HCT116 (cell line): ENCODE measurements around the gene ANKRD62.

ENCODE experiments used
- CEBPB ChIP-seq: IDR thresholded peaks from 2 replicates; pipeline ENCODE4 v1.6.1; 2012; ENCODE audit warnings: low read depth
- EGR1 ChIP-seq: IDR thresholded peaks from 2 replicates; pipeline ENCODE4 v1.6.1; 2012; ENCODE audit warnings: low read depth
- EZH2 ChIP-seq: fragments of 200-600 bp; sonication (generic); IDR thresholded peaks from 2 replicates; pipeline ENCODE4 v1.6.1; 2017; ENCODE audit warnings: antibody characterized with exemption, mixed run types
- EZH2phosphoT487 ChIP-seq: fragments of 200-600 bp; IDR thresholded peaks from 2 replicates; pipeline ENCODE4 v1.6.1; 2018; ENCODE audit warnings: antibody characterized with exemption, borderline replicate concordance
- JUND ChIP-seq: IDR thresholded peaks from 2 replicates; pipeline ENCODE4 v1.6.1; 2012
- POLR2A ChIP-seq: IDR thresholded peaks from 2 replicates; pipeline ENCODE4 v1.7.0; 2011; ENCODE audit warnings: borderline replicate concordance; ENCODE audit not compliant: insufficient read depth, insufficient read length; ENCODE audit errors: extremely low read depth
- POLR2AphosphoS5 ChIP-seq: IDR thresholded peaks from 2 replicates; pipeline ENCODE4 v1.6.1; 2011; ENCODE audit warnings: mild to moderate bottlenecking, low read depth, low read length, moderate library complexity
- RAD21 ChIP-seq: IDR thresholded peaks from 2 replicates; pipeline ENCODE4 v1.6.1; 2012; ENCODE audit warnings: low read depth, mild to moderate bottlenecking
- YY1 ChIP-seq: IDR thresholded peaks from 2 replicates; pipeline ENCODE4 v1.6.1; 2011; ENCODE audit warnings: low read length, low read depth, moderate library complexity, mild to moderate bottlenecking; ENCODE audit not compliant: insufficient replicate concordance; ENCODE audit errors: extremely low read depth
- ZNF274 ChIP-seq: fragments of 200-500 bp; sonication (Bioruptor generic); IDR thresholded peaks from 2 replicates; pipeline ENCODE4 v1.6.1; 2014; ENCODE audit warnings: mild to moderate bottlenecking, low read depth, low read length, inconsistent platforms
- TF ChIP-seq, protein P1 (sequence below), 3 experiments: fragments of 200-600 bp in 1 of 3; sonication (generic) in 1 of 3; IDR thresholded peaks in 2 of 3; conservative IDR thresholded peaks in 1 of 3; 2 replicates each; pipeline ENCODE4 v1.5.1; 2012 to 2017; ENCODE audit warnings: low read depth in 2 of 3, low read length in 2 of 3, antibody characterized with exemption in 1 of 3, borderline replicate concordance in 1 of 3, control low read depth in 1 of 3, mild to moderate bottlenecking in 1 of 3, mixed read lengths in 1 of 3, mixed run types in 1 of 3, moderate library complexity in 1 of 3; ENCODE audit not compliant: insufficient read depth in 1 of 3
- TF ChIP-seq, protein P2 (sequence below): IDR thresholded peaks from 2 replicates; pipeline ENCODE4 v1.6.1; 2012

DNA sequence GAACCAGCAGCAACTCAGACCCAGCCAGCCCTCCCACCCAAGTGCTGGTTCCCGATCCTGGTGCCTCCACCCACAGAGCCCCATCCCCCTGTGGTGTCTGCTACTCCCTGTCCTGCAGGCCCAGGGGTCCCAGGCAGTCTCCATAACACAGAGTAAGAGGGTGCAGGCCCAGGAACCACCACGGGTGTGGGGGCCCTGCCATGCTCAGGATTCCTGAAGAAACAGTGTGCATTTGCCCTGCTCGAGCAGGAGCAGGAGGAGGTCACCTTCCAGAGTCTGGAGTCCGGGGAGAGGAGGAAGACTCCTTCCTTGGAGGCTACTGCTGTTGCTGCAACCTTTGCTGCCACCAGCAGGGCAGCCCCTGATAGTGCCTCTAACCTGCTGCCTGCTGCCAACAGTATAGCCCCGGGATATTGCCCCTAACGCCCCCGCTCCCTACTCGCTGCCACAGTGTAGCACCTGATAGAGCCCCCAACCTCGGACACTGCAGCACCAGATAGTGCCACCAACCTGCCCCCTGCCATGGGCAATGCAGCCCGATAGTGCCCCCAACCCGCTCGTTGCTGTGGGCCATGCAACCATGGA, 46.8 kb upstream of the ANKRD62 start:
- TF ChIP-seq EZH2: no peak
- TF ChIP-seq, protein P1, sequence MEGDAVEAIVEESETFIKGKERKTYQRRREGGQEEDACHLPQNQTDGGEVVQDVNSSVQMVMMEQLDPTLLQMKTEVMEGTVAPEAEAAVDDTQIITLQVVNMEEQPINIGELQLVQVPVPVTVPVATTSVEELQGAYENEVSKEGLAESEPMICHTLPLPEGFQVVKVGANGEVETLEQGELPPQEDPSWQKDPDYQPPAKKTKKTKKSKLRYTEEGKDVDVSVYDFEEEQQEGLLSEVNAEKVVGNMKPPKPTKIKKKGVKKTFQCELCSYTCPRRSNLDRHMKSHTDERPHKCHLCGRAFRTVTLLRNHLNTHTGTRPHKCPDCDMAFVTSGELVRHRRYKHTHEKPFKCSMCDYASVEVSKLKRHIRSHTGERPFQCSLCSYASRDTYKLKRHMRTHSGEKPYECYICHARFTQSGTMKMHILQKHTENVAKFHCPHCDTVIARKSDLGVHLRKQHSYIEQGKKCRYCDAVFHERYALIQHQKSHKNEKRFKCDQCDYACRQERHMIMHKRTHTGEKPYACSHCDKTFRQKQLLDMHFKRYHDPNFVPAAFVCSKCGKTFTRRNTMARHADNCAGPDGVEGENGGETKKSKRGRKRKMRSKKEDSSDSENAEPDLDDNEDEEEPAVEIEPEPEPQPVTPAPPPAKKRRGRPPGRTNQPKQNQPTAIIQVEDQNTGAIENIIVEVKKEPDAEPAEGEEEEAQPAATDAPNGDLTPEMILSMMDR (IDR thresholded peaks at IDR 0.05 in 2 of 3, conservative IDR thresholded peaks at IDR 0.05 in 1 of 3; ENCODE audit: borderline replicate concordance in 1 of 3, insufficient read depth in 1 of 3, low read depth in 2 of 3, low read length in 2 of 3): peak in 1 of 3 experiments; percentile 23; a peak in 1 of 6 replicates
- TF ChIP-seq POLR2AphosphoS5: no peak
- TF ChIP-seq ZNF274: no peak
- no peak for TF ChIP-seq POLR2A
- no peak for TF ChIP-seq YY1
- TF ChIP-seq EGR1: no peak
- no peak for TF ChIP-seq CEBPB
- TF ChIP-seq, protein P2, sequence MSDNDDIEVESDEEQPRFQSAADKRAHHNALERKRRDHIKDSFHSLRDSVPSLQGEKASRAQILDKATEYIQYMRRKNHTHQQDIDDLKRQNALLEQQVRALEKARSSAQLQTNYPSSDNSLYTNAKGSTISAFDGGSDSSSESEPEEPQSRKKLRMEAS: no peak
- TF ChIP-seq EZH2phosphoT487: no peak
- TF ChIP-seq JUND: no peak
- no peak for TF ChIP-seq RAD21
